Transverse colon (tissue), 4 donors: ENCODE data around the gene GNAT1. TPM values are rescaled to one million over a fixed set of nuclear protein-coding genes. Genes with fewer than 3 reads are reported as not detected.

ENCODE experiments used
- DNase-seq: peaks from one replicate; pipeline ENCODE4 v3.0.0-alpha.2; 2019
- H3K27ac ChIP-seq, 4 donors: fragments of 200-600 bp; sonication (generic); 2 replicates each; pipeline ENCODE4 v1.5.1; 2016 to 2018; ENCODE audit warnings: inconsistent platforms in 4 of 4
- H3K27me3 ChIP-seq: fragments of 200-600 bp; sonication (generic); 2 replicates; pipeline ENCODE4 v1.5.1; 2017; ENCODE audit warnings: inconsistent platforms
- H3K36me3 ChIP-seq, 4 donors: fragments of 200-600 bp; sonication (generic); 2 replicates each; pipeline ENCODE4 v1.5.1; 2017 to 2019; ENCODE audit warnings: inconsistent platforms in 4 of 4
- H3K4me1 ChIP-seq, 4 donors: fragments of 200-600 bp; sonication (generic); 2 replicates each; pipeline ENCODE4 v1.5.1; 2017 to 2020; ENCODE audit warnings: inconsistent platforms in 4 of 4
- H3K4me3 ChIP-seq, 4 donors: fragments of 200-600 bp; sonication (generic); 1 replicate in 1 of 4; 2 replicates in 3 of 4; pipeline versions ENCODE4 v1.5.1 to v1.6.1; 2017 to 2019; ENCODE audit warnings: inconsistent platforms in 4 of 4
- H3K9me3 ChIP-seq, 2 donors: fragments of 200-600 bp; sonication (generic); 2 replicates each; pipeline ENCODE4 v1.5.1; 2017 to 2019; ENCODE audit warnings: inconsistent platforms in 2 of 2
- CTCF ChIP-seq, 5 experiments: fragments of 200-600 bp in 3 of 5; fragments of 450-650 bp in 2 of 5; sonication (generic) in 3 of 5; IDR thresholded peaks; 1 replicate in 2 of 5; 2 replicates in 3 of 5; pipeline ENCODE4 v1.5.1; 2016 to 2017; ENCODE audit warnings: antibody characterized with exemption in 5 of 5, inconsistent platforms in 3 of 5, mild to moderate bottlenecking in 2 of 5, moderate library complexity in 1 of 5
- EP300 ChIP-seq: sonication (generic); formaldehyde crosslinking; IDR thresholded peaks from one replicate; pipeline ENCODE4 v1.6.1; 2017; ENCODE audit warnings: antibody characterized with exemption, low read depth
- POLR2A ChIP-seq: fragments of 450-650 bp; IDR thresholded peaks from one replicate; pipeline ENCODE4 v1.6.1; 2016; ENCODE audit warnings: antibody characterized with exemption, mild to moderate bottlenecking, moderate library complexity
- POLR2AphosphoS5 ChIP-seq, 3 donors: sonication (generic); formaldehyde crosslinking; IDR thresholded peaks; one replicate each; pipeline ENCODE4 v1.6.1; 2016; ENCODE audit warnings: antibody characterized with exemption in 3 of 3
- WGBS, 2 donors: methylation state at CpG; one replicate each; pipeline ENCODE4 v1.1.5; 2018; ENCODE audit warnings: low coverage in 1 of 2; 5-methylcytosine and 5-hydroxymethylcytosine counted together
- in situ Hi-C, 4 donors: fragments of 200-750 bp; cut with MboI; loops; one replicate each; pipeline versions ENCODE4 v1.15.0 to v1.15.1; 2017; ENCODE audit warnings: low sequenced_read_pairs in 3 of 4, low pct_ligation_motif_present in 1 of 4, low pct_unique_long_range_greater_than_20kb in 1 of 4
- intact Hi-C: fragments of 100-400 bp; cut with DNase I; formaldehyde crosslinking; loops from one replicate; pipeline ENCODE4 v1.15.1; 2023; ENCODE audit warnings: low total_unique reads
- total RNA-seq, 4 donors: library from RNA; depleted of rRNA; stranded (reverse); fragments of >200 nt; gene quantifications; one replicate each; pipeline ENCODE4 v1.1.0, GENCODE V29; 2016

Gene GNAT1
- total RNA-seq, 4 donors from 2014 or later, result not detected

GRCh38 chr3:50183755-50184154 lies 7.7 kb upstream of the GNAT1 start:
- H3K4me1 ChIP-seq, result peaks cover 0 to 12% (median 2%) of the 10 kb centered on the region in 4 donors
- TF ChIP-seq EP300, result no peak
- no peak for TF ChIP-seq POLR2A
- TF ChIP-seq CTCF (IDR thresholded peaks at IDR 0.05), result no peak
- TF ChIP-seq POLR2AphosphoS5 (IDR thresholded peaks at IDR 0.05), result no peak

GRCh38 chr3:50184242-50184978 lies 7.0 kb upstream of the GNAT1 start:
- in situ Hi-C loops (loop anchor here in 2 of 4 donors (5.0 to 10.0 kb wide), 2 partner anchors 60 to 62 kb away; no protein-coding TSS in a partner anchor), intact Hi-C loops (no loop called here)
- Histone ChIP-seq H3K36me3 (no peaks in the 10 kb centered on the region), H3K4me1 (peaks cover 0 to 7% (median 1%) of the 10 kb centered on the region in 4 donors), H3K4me3 (no peak overlapping the region), H3K9me3 (no peaks in the 10 kb centered on the region), H3K27me3 (no peaks in the 10 kb centered on the region), H3K27ac (no peak overlapping the region)
- no peak for DNase-seq
- 95 to 100% methylated on average over 3 to 18 of the region's 21 CpGs for WGBS, 2 donors
- TF ChIP-seq EP300 (no peak), POLR2A (no peak), CTCF (IDR thresholded peaks at IDR 0.05) (no peak), POLR2AphosphoS5 (IDR thresholded peaks at IDR 0.05) (no peak)

More at GRCh38 chr3:50183755-50184154, 7.7 kb upstream of the GNAT1 start:
- no peaks in the 10 kb centered on the region for H3K9me3 ChIP-seq
- H3K27me3 ChIP-seq, result no peaks in the 10 kb centered on the region
- in situ Hi-C loops, result loop anchor here in 2 of 4 donors (5.0 to 10.0 kb wide), 2 partner anchors 59 to 61 kb away; no protein-coding TSS in a partner anchor
- DNase-seq, result no peak
- H3K27ac ChIP-seq, result no peak overlapping the region
- intact Hi-C loops, result loop anchor here (1.0 kb wide), 1 partner anchor 17 kb away; no protein-coding TSS in a partner anchor
- 60 to 87% methylated on average over 1 to 6 of the region's 6 CpGs for WGBS, 2 donors
- H3K36me3 ChIP-seq, result no peaks in the 10 kb centered on the region
- H3K4me3 ChIP-seq, result no peak overlapping the region

- Histone ChIP-seq H3K27ac (no peak overlapping the region), H3K36me3 (no peaks in the 10 kb centered on the region), H3K4me1 (peaks cover 0 to under 1% (median 0%) of the 10 kb centered on the region in 4 donors), H3K9me3 (no peaks in the 10 kb centered on the region), H3K27me3 (no peaks in the 10 kb centered on the region), H3K4me3 (no peak overlapping the region)
- in situ Hi-C loops, result loop anchor here in 1 of 4 donors (10.0 kb wide), 1 partner anchor 60 kb away; no protein-coding TSS in a partner anchor
- WGBS, 2 donors, result 100% methylated on average over 4 of the region's 4 CpGs; no CpG with 5 or more reads in 1 of the 2 donors
- no peak for DNase-seq
- TF ChIP-seq POLR2A (no peak), POLR2AphosphoS5 (IDR thresholded peaks at IDR 0.05) (no peak), CTCF (IDR thresholded peaks at IDR 0.05) (no peak)
- intact Hi-C loops, result no loop called here
Measured at GRCh38 chr3:50185230-50185629, 6.2 kb upstream of the GNAT1 start.

GRCh38 chr3:50186096-50186495 lies 5.3 kb upstream of the GNAT1 start:
- no peaks in the 10 kb centered on the region for H3K4me1 ChIP-seq
- no peak for TF ChIP-seq CTCF (IDR thresholded peaks at IDR 0.05)
- no peak for TF ChIP-seq EP300
- TF ChIP-seq POLR2AphosphoS5 (IDR thresholded peaks at IDR 0.05), result no peak
- TF ChIP-seq POLR2A, result no peak
- H3K27me3 ChIP-seq, result no peaks in the 10 kb centered on the region
- in situ Hi-C loops (loop anchor here in 1 of 4 donors (10.0 kb wide), 1 partner anchor 61 kb away; no protein-coding TSS in a partner anchor), intact Hi-C loops (no loop called here)
- H3K4me3 ChIP-seq, result no peak overlapping the region
- H3K9me3 ChIP-seq, result no peaks in the 10 kb centered on the region
- 88% methylated on average over 10 of the region's 10 CpGs; no CpG with 5 or more reads in 1 of the 2 donors for WGBS, 2 donors
- no peak for DNase-seq
- no peak overlapping the region for H3K27ac ChIP-seq
- no peaks in the 10 kb centered on the region for H3K36me3 ChIP-seq
